GM12872 (cell line): ENCODE results near the gene CILP.

ENCODE experiments used
- TF ChIP-seq, protein P1 (sequence below): IDR thresholded peaks from 3 replicates; pipeline ENCODE4 v1.5.1; 2011; ENCODE audit warnings: low read depth, mild to moderate bottlenecking, low read length, moderate library complexity; ENCODE audit not compliant: insufficient read depth

The CILP gene

GRCh38 chr15:65210770-65211481 is at the start of gene CILP:
TSS of gene CILP (minus strand) at chr15:65211473. CDS start at chr15:65209755, 1,718 bp downstream.
- TF ChIP-seq, protein P1, sequence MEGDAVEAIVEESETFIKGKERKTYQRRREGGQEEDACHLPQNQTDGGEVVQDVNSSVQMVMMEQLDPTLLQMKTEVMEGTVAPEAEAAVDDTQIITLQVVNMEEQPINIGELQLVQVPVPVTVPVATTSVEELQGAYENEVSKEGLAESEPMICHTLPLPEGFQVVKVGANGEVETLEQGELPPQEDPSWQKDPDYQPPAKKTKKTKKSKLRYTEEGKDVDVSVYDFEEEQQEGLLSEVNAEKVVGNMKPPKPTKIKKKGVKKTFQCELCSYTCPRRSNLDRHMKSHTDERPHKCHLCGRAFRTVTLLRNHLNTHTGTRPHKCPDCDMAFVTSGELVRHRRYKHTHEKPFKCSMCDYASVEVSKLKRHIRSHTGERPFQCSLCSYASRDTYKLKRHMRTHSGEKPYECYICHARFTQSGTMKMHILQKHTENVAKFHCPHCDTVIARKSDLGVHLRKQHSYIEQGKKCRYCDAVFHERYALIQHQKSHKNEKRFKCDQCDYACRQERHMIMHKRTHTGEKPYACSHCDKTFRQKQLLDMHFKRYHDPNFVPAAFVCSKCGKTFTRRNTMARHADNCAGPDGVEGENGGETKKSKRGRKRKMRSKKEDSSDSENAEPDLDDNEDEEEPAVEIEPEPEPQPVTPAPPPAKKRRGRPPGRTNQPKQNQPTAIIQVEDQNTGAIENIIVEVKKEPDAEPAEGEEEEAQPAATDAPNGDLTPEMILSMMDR = no peak

DNA sequence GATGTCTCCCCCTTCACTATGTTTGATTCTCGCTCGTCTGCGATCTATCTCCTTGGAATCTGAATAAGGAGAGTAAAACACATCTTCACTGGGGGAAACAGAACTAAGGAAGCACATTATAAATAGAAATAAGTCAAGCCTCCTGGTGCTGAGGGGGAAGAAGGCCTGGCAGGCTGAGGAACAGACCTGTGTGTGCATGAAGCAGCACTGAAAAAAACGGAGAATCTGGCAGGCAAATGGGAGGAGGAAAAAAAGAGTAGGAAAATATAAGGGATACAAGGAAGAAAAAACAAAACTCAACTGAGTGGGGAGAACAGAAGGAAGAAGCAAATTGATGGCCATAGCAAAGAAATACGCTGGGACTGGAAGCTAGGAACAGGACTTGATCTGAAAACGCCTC is 49.7 kb upstream of the CILP start:
- TF ChIP-seq, protein P1 = no peak

GRCh38 chr15:65259367-65259797 is 48.1 kb upstream of the CILP start:
- TF ChIP-seq, protein P1 = no peak

- TF ChIP-seq, protein P1 = no peak
Observed at GRCh38 chr15:65258375-65259262, 47.3 kb upstream of the CILP start.

DNA sequence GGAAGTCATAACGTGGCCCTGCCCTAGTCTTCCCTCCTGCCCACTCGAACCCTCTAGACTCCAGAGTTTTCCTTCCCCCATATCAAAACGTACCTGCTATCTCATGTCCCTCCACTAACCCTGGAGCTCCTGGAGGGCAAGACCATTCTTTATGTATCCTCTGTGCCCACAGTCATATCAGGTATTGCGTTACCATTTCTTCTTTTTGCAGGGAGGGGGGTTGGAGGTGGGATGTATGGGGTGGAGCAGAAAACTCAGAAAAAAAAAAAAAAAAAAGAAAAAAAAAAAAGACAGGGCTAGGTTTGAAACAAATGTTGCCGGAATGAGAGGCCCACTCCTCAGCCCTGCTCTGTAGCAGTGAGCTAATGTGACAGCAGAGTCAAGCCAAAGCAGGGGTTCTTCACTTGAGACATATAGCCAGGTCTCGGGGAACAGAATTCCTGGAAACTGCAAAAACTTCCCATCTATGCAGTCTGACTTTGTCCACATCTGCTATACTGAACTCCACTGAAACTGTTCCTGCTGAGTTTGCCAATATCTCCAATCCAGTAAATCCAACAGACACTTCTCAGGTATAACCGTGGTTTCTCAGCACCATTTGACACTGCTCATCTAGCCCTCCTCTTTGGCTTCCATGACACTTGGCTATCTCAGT is 44.3 kb upstream of the CILP start:
- TF ChIP-seq, protein P1 = no peak

DNA sequence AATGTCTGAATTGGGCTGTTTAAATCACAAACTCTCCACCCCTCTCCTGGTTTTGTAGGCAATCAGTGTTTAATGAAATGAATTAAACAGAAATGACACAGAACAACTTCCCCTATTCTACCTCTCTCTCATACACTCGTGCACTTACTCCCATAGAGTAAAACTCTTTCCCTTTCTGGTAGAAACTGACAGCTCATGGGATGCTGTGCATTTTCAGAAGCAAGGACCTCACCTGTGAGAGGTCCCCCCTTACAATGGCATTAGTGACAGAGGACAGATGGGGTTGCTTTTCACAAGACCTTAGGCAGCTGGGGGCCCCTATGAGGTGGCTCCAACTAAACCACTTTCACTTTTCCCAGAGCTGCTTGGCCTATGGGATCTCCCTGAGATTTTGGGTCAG is 43.5 kb upstream of the CILP start:
- TF ChIP-seq, protein P1 = no peak

DNA sequence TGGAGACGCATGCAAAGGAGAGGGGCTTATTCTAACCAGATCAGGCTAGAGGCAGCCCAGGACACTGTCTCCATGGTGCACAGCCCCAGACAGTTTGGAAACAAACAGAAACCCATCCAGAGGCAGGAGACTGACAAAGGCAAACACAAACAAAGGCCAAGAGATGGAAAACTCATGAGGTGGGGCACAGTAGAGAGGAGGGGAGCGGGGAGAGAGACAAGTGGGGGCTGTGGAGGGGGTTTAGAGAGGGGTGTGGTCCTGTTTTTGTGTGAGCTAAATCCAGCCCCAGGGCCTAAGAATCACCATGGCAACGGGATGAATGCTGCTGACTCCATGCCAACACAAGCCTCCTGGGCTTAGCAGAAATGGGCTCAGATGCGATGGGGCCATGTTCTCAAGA is 43.1 kb upstream of the CILP start:
- TF ChIP-seq, protein P1 = no peak
